Nephron (organoid): Measurements from ENCODE around the gene GLIS1.

Experiments
- H3K27ac Mint-ChIP-seq, 3 experiments: 2 replicates each; pipeline ENCODE4 v1.8.0; 2020; ENCODE audit warnings: mixed read lengths in 3 of 3, mild to moderate bottlenecking in 2 of 3, moderate library complexity in 1 of 3
- H3K27me3 Mint-ChIP-seq: 2 replicates; pipeline ENCODE4 v1.8.0; 2021; ENCODE audit warnings: low read depth, mild to moderate bottlenecking, moderate library complexity, mixed read lengths
- H3K36me3 Mint-ChIP-seq: 2 replicates; pipeline ENCODE4 v1.8.0; 2020; ENCODE audit warnings: low read depth, mixed read lengths
- H3K4me1 Mint-ChIP-seq: 2 replicates; pipeline ENCODE4 v1.8.0; 2020; ENCODE audit warnings: mixed read lengths
- H3K4me3 Mint-ChIP-seq, 3 experiments: 2 replicates each; pipeline ENCODE4 v1.8.0; 2020; ENCODE audit warnings: mild to moderate bottlenecking in 3 of 3, mixed read lengths in 3 of 3, moderate library complexity in 2 of 3
- H3K9me3 Mint-ChIP-seq: 2 replicates; pipeline ENCODE4 v1.8.0; 2020; ENCODE audit warnings: mixed read lengths
- CTCF ChIP-seq, 3 experiments: fragments of 200-600 bp; sonication (generic); IDR thresholded peaks; one replicate each; pipeline ENCODE4 v1.5.0; 2021; ENCODE audit warnings: antibody characterized with exemption in 3 of 3; ENCODE audit not compliant: unreplicated experiment in 3 of 3

GLIS1 gene

GRCh38 chr1:53526451-53527101 is 212.4 kb downstream of the GLIS1 start:
- no peaks in the 10 kb centered on the region for H3K9me3 Mint-ChIP-seq
- H3K27ac Mint-ChIP-seq, result peak overlapping the region; percentile 72 to 90 (median 89)
- no peak for TF ChIP-seq CTCF (IDR thresholded peaks at IDR 0.05; ENCODE audit: unreplicated experiment in 3 of 3)
- peak overlapping the region; percentile 10 to 45 (median 11) for H3K4me3 Mint-ChIP-seq
- peaks cover 49% of the 10 kb centered on the region for H3K27me3 Mint-ChIP-seq
- no peaks in the 10 kb centered on the region for H3K36me3 Mint-ChIP-seq
- peaks cover 47% of the 10 kb centered on the region for H3K4me1 Mint-ChIP-seq

DNA sequence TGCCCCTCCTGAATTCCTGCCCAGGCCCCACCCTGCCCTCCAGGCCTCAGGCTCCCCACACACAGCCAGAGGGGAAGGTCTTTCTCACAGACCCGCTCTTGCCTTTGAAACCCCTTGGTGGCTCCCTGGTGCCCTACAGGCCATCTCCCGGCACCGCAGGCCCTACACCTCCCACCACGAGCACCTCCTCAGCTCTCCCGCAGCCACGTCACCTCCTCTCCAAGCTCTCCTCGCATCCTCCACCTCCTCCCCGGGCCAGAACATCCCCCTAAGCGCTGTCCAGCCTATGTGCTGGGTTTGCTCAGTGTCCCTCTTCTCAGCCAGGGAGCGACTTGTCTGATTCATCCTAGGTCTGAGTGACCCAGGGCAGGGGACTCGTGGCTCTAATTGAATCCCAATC is 213.4 kb downstream of the GLIS1 start:
- Mint-ChIP-seq H3K9me3 (no peaks in the 10 kb centered on the region), H3K27me3 (peaks cover 54% of the 10 kb centered on the region), H3K36me3 (no peaks in the 10 kb centered on the region), H3K27ac (peak overlapping the region in 2 of 3 experiments; percentile 89 to 90), H3K4me1 (peaks cover 51% of the 10 kb centered on the region), H3K4me3 (peak overlapping the region in 2 of 3 experiments; percentile 8 to 15)
- TF ChIP-seq CTCF (IDR thresholded peaks at IDR 0.05; ENCODE audit: unreplicated experiment in 3 of 3), result no peak

DNA sequence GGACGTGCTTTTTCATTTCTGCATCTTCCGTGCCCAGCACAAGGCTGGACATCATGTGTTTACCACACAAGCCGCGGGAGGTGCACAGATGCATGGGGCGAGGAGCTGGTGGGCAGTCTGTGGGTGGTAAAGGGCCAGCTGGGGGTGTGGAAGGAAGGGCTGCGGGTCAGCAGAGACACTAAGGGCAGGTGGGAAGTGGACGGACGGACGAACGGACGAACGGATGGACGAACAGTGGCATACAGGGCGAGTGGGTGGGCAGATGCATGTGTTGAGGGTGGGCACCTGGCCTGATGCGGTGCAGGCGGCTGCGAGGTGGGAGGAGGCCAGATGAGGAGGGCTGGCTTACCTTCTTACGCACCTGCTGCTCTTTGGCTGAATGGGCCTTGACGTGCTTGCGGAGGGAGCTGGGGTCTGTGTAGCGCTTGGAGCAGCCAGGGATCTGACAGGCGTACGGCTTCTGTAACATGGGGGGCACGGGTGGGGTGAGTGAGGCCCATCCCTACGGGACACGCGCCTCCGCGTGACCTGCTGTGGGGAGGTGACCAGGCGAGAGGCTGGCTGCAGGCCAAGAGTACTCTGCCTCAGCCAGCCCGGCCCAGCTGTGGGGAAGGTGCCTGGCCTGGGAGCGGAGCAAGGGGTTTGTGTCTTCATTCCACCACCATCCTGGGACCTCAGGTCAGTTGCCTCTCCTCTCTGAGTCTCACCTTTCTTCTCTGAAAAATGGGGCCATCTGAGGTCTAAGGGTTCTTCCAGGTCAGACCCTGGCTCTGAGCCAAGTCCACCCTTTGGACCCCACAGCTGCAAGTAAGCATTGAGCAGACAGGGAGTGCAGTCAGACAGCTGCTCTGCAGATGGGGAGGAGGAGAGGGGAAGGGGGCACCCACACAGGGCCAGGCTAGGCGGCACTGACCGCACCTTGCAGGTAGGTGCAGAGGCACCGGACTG is 214.3 kb downstream of the GLIS1 start:
- peaks cover 57% of the 10 kb centered on the region for H3K4me1 Mint-ChIP-seq
- no peaks in the 10 kb centered on the region for H3K9me3 Mint-ChIP-seq
- peaks cover 53% of the 10 kb centered on the region for H3K27me3 Mint-ChIP-seq
- H3K27ac Mint-ChIP-seq, result peak overlapping the region in 2 of 3 experiments; percentile 13 to 44
- peak overlapping the region in 2 of 3 experiments; percentile 21 to 24 for H3K4me3 Mint-ChIP-seq
- no peaks in the 10 kb centered on the region for H3K36me3 Mint-ChIP-seq
- no peak for TF ChIP-seq CTCF (IDR thresholded peaks at IDR 0.05; ENCODE audit: unreplicated experiment in 3 of 3)

- no peak overlapping the region for H3K4me3 Mint-ChIP-seq
- H3K4me1 Mint-ChIP-seq, result peaks cover 68% of the 10 kb centered on the region
- H3K27me3 Mint-ChIP-seq, result peaks cover 42% of the 10 kb centered on the region
- H3K36me3 Mint-ChIP-seq, result no peaks in the 10 kb centered on the region
- no peaks in the 10 kb centered on the region for H3K9me3 Mint-ChIP-seq
- TF ChIP-seq CTCF (IDR thresholded peaks at IDR 0.05; ENCODE audit: unreplicated experiment in 3 of 3), result no peak
- H3K27ac Mint-ChIP-seq, result peak overlapping the region in 2 of 3 experiments; percentile 26 to 54
Measured at GRCh38 chr1:53521924-53522552, 216.9 kb downstream of the GLIS1 start.

DNA sequence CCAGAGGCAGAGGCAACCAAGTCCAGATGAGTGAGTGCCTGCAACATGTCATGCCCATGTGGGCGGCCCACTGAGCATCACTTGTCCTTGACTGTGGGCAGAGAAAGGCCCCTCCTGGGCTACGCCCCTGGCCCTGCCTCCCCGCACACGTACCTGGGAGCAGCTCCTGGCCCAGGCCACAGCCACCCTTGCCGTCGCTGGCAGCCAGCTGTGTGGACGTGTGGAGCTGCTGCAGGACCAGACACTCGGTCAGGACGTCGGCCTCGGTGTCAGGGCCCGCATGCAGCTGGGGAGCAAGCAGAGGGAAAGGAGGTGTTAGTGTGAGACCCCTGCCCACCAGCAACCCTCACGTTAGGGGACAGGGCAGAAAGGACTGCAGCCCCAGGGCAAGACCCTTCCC is 218.5 kb downstream of the GLIS1 start:
- Mint-ChIP-seq H3K4me1 (peaks cover 53% of the 10 kb centered on the region), H3K27ac (no peak overlapping the region), H3K9me3 (no peaks in the 10 kb centered on the region), H3K4me3 (no peak overlapping the region), H3K27me3 (peaks cover 34% of the 10 kb centered on the region), H3K36me3 (no peaks in the 10 kb centered on the region)
- TF ChIP-seq CTCF (IDR thresholded peaks at IDR 0.05; ENCODE audit: unreplicated experiment in 3 of 3), result no peak
